Spleen (tissue), 11 donors: ENCODE measurements around the gene DOK7. TPM values are rescaled to one million over a fixed set of nuclear protein-coding genes. Genes with fewer than 3 reads are reported as not detected.
A peak's percentile ranks its signal among the peaks of the same experiment; 100 is the strongest.

Experiments
- DNase-seq: peaks from one replicate; pipeline ENCODE4 v3.0.0-alpha.2; 2020
- H3K27ac ChIP-seq, 8 donors: fragments of 200-600 bp; sonication (generic) in 7 of 8; 1 replicate in 4 of 8; 2 replicates in 4 of 8; pipeline versions ENCODE4 v1.5.0 to v1.8.0; 2016 to 2021; ENCODE audit warnings: inconsistent platforms in 4 of 8, mild to moderate bottlenecking in 4 of 8, moderate library complexity in 1 of 8
- H3K27me3 ChIP-seq, 7 donors: fragments of 200-600 bp; sonication (generic) in 6 of 7; replicated peaks in 1 of 7; 1 replicate in 4 of 7; 2 replicates in 3 of 7; pipeline versions ENCODE4 v1.5.0 to v1.8.0; 2016 to 2021; ENCODE audit warnings: inconsistent platforms in 3 of 7, mild to moderate bottlenecking in 1 of 7
- H3K36me3 ChIP-seq, 6 donors: fragments of 200-600 bp; sonication (generic) in 5 of 6; 1 replicate in 4 of 6; 2 replicates in 2 of 6; pipeline versions ENCODE4 v1.5.0 to v1.8.0; 2016 to 2021; ENCODE audit warnings: inconsistent platforms in 2 of 6
- H3K4me1 ChIP-seq, 6 donors: fragments of 200-600 bp; sonication (generic) in 5 of 6; 1 replicate in 3 of 6; 2 replicates in 3 of 6; pipeline versions ENCODE4 v1.5.0 to v1.8.0; 2016 to 2021; ENCODE audit warnings: inconsistent platforms in 3 of 6
- H3K4me3 ChIP-seq, 8 donors: fragments of 200-600 bp; sonication (generic) in 7 of 8; 1 replicate in 4 of 8; 2 replicates in 4 of 8; pipeline versions ENCODE4 v1.5.0 to v1.8.0; 2016 to 2021; ENCODE audit warnings: inconsistent platforms in 4 of 8, mild to moderate bottlenecking in 4 of 8, moderate library complexity in 2 of 8
- H3K9me3 ChIP-seq, 8 donors: fragments of 200-600 bp; sonication (generic) in 7 of 8; 1 replicate in 4 of 8; 2 replicates in 4 of 8; pipeline versions ENCODE4 v1.5.0 to v1.8.0; 2016 to 2021; ENCODE audit warnings: inconsistent platforms in 4 of 8
- POLR2A ChIP-seq, 3 donors: fragments of 450-650 bp; IDR thresholded peaks; one replicate each; pipeline ENCODE4 v1.5.1; 2017; ENCODE audit warnings: antibody characterized with exemption in 3 of 3, mild to moderate bottlenecking in 1 of 3
- POLR2AphosphoS5 ChIP-seq, 3 donors: sonication (generic); formaldehyde crosslinking; IDR thresholded peaks; one replicate each; pipeline ENCODE4 v1.5.1; 2017; ENCODE audit warnings: antibody characterized with exemption in 3 of 3
- WGBS, 5 donors: extraction: QIAGEN DNeasy Blood & Tissue Kit in 3 of 5; methylation state at CpG; one replicate each; pipeline versions ENCODE4 v1.1.5 to v1.1.7; 2013 to 2018; 5-methylcytosine and 5-hydroxymethylcytosine counted together
- intact Hi-C: fragments of 100-400 bp; cut with DNase I; formaldehyde crosslinking; loops from one replicate; pipeline ENCODE4 v1.15.0; 2023; ENCODE audit warnings: low total_unique reads
- polyA plus RNA-seq, 3 donors: library from polyadenylated mRNA; stranded (reverse); fragments of 200-250 nt; gene quantifications; one replicate each; pipeline ENCODE4 v1.2.1, GENCODE V29; 2013
- total RNA-seq, 7 donors: library from RNA; depleted of rRNA in 3 of 7; stranded (reverse); fragments of >200 nt in 3 of 7; fragmentation: NEBNext Ultra II Directional in 4 of 7; extraction: Animal tissue kit (Norgen Biotek cat#: 25700) in 4 of 7; gene quantifications; one replicate each; pipeline versions ENCODE4 v1.1.0 to v1.2.1, GENCODE V29; 2016 to 2021
- TF ChIP-seq, protein P1 (sequence below), 11 experiments: fragments of 200-600 bp in 7 of 11; fragments of 450-650 bp in 4 of 11; sonication (generic) in 4 of 11; IDR thresholded peaks in 8 of 11; conservative IDR thresholded peaks in 3 of 11; 1 replicate in 7 of 11; 2 replicates in 4 of 11; pipeline versions ENCODE4 v1.4.0 to v1.8.0; 2016 to 2021; ENCODE audit warnings: antibody characterized with exemption in 11 of 11, inconsistent platforms in 4 of 11, mild to moderate bottlenecking in 1 of 11
- donor health status: healthy with polysubstance abuse.
- donor health status: DM: no; HTN: no; CAD: no; lungs with moderate emphysema.
- donor health status: DM: no; HTN: no; CAD: no.
- donor health status: Bipolar disorder and iron deficiency.
- donor health status: healthy.
- donor health status: DM: no; HTN: no; CAD: no.
- donor health status: DM: yes; HTN: yes; CAD: no.

Gene DOK7
- total and polyA plus RNA-seq, 10 donors: 0.69 to 13.5 (median 1.7) TPM

GRCh38 chr4:3513807-3514206 lies 50.7 kb downstream of the DOK7 start:
- Histone ChIP-seq H3K4me1 (peaks cover 0 to 1% (median 0%) of the 10 kb centered on the region in 6 donors), H3K9me3 (peaks cover 0 to 5% (median 2%) of the 10 kb centered on the region in 8 donors), H3K4me3 (no peak overlapping the region), H3K27ac (no peak overlapping the region), H3K36me3 (peaks cover 7 to 98% (median 87%) of the 10 kb centered on the region in 6 donors), H3K27me3 (no peaks in the 10 kb centered on the region)
- intact Hi-C loops: no loop called here
- peak; percentile 68 for DNase-seq
- WGBS, 5 donors: 93 to 96% (median 95%) methylated on average over 18 of the region's 18 CpGs
- TF ChIP-seq POLR2AphosphoS5 (IDR thresholded peaks at IDR 0.05) (peak in 1 of 3 donors; percentile 8), POLR2A (IDR thresholded peaks at IDR 0.05) (no peak)

DNA sequence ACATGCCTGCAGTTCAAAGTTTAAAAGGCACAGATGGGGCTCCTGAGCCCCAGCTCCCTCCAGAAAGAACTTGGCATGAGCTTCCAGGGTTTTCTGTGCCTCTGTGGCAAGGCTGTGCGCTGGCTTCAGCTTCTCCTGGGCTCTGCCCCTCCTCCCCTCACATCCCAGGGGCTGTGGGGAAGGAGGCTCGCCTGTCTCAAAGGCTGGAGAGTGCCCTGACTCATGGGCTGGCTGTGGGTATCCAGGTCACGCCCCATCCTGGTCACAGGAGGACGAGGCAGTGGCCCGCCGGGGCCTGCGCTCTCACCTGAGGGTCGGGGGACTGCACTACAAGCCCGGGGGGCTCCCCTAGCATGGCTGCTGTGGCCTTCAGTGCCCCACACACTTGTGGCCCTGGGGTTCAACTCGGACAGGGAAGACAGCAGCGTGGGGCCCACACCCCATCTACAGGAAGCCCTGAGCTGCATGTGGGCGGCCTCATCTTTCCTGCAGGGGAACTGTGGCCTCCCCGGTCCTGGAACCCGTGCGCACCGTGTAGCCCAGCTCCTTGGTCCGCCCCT lies 51.2 kb downstream of the DOK7 start:
- TF ChIP-seq, protein P1, sequence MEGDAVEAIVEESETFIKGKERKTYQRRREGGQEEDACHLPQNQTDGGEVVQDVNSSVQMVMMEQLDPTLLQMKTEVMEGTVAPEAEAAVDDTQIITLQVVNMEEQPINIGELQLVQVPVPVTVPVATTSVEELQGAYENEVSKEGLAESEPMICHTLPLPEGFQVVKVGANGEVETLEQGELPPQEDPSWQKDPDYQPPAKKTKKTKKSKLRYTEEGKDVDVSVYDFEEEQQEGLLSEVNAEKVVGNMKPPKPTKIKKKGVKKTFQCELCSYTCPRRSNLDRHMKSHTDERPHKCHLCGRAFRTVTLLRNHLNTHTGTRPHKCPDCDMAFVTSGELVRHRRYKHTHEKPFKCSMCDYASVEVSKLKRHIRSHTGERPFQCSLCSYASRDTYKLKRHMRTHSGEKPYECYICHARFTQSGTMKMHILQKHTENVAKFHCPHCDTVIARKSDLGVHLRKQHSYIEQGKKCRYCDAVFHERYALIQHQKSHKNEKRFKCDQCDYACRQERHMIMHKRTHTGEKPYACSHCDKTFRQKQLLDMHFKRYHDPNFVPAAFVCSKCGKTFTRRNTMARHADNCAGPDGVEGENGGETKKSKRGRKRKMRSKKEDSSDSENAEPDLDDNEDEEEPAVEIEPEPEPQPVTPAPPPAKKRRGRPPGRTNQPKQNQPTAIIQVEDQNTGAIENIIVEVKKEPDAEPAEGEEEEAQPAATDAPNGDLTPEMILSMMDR (IDR thresholded peaks at IDR 0.05 in 8 of 11, conservative IDR thresholded peaks at IDR 0.05 in 3 of 11): no peak
- TF ChIP-seq POLR2AphosphoS5 (IDR thresholded peaks at IDR 0.05) (peak in 2 of 3 donors; percentile 11 to 38), POLR2A (IDR thresholded peaks at IDR 0.05) (no peak)
- no peaks in the 10 kb centered on the region for H3K4me1 ChIP-seq
- peak; percentile 49 for DNase-seq
- H3K9me3 ChIP-seq: peaks cover 0 to 5% (median 2%) of the 10 kb centered on the region in 8 donors
- no peak overlapping the region for H3K27ac ChIP-seq
- H3K36me3 ChIP-seq: peaks cover 7 to 100% (median 90%) of the 10 kb centered on the region in 6 donors
- no peak overlapping the region for H3K4me3 ChIP-seq
- intact Hi-C loops: no loop called here
- WGBS, 5 donors: 81 to 88% (median 84%) methylated on average over 16 to 17 of the region's 17 CpGs
- H3K27me3 ChIP-seq: no peaks in the 10 kb centered on the region

- DNase-seq: peak; percentile 72
- peaks cover 7 to 100% (median 93%) of the 10 kb centered on the region in 6 donors for H3K36me3 ChIP-seq
- WGBS, 5 donors: 89 to 95% (median 92%) methylated on average over 23 to 31 of the region's 31 CpGs
- TF ChIP-seq, protein P1 (IDR thresholded peaks at IDR 0.05 in 8 of 11, conservative IDR thresholded peaks at IDR 0.05 in 3 of 11): no peak
- TF ChIP-seq POLR2A (IDR thresholded peaks at IDR 0.05): no peak
- TF ChIP-seq POLR2AphosphoS5 (IDR thresholded peaks at IDR 0.05): no peak
- H3K9me3 ChIP-seq: peaks cover 0 to 5% (median 2%) of the 10 kb centered on the region in 8 donors
- intact Hi-C loops: no loop called here
- H3K4me1 ChIP-seq: no peaks in the 10 kb centered on the region
- no peak overlapping the region for H3K27ac ChIP-seq
- H3K27me3 ChIP-seq: no peaks in the 10 kb centered on the region
- no peak overlapping the region for H3K4me3 ChIP-seq
Measured at GRCh38 chr4:3514806-3515501, 51.8 kb downstream of the DOK7 start.

- Histone ChIP-seq H3K4me1 (no peaks in the 10 kb centered on the region), H3K36me3 (peaks cover 7 to 100% (median 94%) of the 10 kb centered on the region in 6 donors), H3K4me3 (no peak overlapping the region), H3K27ac (no peak overlapping the region), H3K9me3 (peaks cover 0 to 5% (median 2%) of the 10 kb centered on the region in 8 donors), H3K27me3 (no peaks in the 10 kb centered on the region)
- intact Hi-C loops: no loop called here
- 81 to 91% (median 83%) methylated on average over 13 to 15 of the region's 15 CpGs for WGBS, 5 donors
- TF ChIP-seq, protein P1 (IDR thresholded peaks at IDR 0.05 in 8 of 11, conservative IDR thresholded peaks at IDR 0.05 in 3 of 11): no peak
- TF ChIP-seq POLR2AphosphoS5 (IDR thresholded peaks at IDR 0.05) (no peak), POLR2A (IDR thresholded peaks at IDR 0.05) (no peak)
- DNase-seq: peak; percentile 53
Measured at GRCh38 chr4:3515646-3516045, 52.5 kb downstream of the DOK7 start.
